Fibroblast of upper back skin (primary cell): ENCODE data around the gene SATB2.

Source experiments
- DNase-seq: peaks from one replicate; pipeline ENCODE4 v3.0.0-alpha.2; 2013

The SATB2 gene

DNA sequence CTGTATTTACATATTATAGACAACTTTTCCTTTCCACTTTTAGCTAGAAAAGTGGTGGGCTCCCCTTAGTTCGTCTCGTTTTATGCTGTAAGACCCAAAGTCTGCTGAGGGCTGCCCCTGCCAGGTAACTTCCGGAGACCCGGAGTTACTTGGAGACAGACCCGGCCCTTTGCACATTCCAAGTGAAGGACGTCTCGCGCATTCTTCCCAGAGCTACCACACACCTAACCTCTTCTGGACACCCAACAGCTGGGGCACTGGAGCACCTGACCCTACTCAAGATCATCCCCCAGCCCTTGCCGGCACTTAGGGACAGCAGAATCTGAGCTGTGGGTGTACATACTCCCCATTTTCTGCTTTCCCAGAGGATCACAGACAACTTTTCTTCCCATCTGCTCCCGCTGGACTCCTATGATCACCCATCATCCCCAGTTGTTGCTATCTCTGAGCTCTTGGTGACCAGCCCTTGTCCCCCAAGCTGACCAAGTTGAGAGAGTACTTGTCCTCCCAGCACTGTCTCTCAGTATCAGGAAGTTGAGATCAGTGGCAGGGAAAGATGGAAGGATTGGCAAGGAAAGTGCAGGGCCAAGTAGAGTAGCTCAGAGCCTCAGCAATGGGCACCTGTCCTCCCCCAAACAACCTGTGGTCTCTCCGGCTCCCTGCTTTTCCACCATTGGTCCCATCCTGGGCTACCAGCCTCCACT is 8.4 kb upstream of the SATB2 start:
- no peak for DNase-seq

DNA sequence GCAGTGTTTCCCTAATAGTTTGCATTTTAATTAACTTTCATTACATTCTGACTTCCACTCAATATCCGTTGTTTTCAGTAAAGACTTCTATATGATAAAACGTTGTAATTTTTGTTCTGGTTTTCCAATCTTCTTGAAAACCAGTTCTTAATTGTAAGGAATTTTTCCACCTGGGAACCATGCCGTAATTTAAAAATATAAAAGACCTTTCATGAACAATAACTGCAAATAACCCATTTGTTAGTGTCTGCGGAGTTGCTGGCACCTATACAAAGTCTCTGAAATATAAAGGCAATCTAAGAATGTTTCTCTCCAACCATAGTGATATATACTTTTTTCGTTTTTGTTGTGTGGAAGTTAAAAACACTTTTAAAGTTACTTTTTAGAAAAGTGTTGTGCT is 7.7 kb upstream of the SATB2 start:
- DNase-seq: no peak

DNA sequence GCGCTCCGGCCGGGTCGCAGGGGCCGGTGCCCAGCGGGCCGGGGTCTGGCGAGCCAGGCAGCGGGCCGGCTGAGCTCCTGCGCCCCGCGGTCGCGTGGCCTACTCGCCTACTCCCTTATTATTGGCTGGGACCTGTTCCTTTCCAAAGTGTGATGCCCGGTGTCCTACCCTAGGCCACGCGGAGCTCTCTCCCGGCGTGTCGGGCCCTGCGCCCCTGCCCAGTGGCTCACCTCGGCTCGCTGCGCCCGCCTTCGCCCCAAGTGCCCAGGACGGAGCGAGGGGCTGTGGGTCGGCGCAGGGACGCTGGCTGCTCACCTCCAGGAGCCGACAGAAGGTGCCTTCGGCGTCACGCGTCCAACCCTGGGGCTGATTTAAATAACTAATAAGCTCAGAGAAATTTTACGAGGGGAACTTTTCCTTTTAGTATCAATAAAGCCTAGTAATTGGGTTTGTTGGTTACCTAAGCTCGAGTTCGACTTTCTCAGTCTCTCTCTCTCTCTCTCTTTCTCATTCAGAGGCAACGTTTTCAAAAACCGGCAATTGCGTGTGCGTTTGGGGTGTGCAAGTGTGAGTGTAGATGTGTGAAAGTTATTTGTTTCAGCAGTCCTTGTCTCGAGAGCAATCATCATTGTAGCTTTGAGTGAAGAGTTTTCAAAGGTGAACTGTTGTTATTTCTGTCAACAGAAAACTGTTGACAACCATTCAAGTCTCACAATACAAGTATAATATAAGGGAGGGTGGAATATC is 7.0 kb upstream of the SATB2 start:
- no peak for DNase-seq

DNA sequence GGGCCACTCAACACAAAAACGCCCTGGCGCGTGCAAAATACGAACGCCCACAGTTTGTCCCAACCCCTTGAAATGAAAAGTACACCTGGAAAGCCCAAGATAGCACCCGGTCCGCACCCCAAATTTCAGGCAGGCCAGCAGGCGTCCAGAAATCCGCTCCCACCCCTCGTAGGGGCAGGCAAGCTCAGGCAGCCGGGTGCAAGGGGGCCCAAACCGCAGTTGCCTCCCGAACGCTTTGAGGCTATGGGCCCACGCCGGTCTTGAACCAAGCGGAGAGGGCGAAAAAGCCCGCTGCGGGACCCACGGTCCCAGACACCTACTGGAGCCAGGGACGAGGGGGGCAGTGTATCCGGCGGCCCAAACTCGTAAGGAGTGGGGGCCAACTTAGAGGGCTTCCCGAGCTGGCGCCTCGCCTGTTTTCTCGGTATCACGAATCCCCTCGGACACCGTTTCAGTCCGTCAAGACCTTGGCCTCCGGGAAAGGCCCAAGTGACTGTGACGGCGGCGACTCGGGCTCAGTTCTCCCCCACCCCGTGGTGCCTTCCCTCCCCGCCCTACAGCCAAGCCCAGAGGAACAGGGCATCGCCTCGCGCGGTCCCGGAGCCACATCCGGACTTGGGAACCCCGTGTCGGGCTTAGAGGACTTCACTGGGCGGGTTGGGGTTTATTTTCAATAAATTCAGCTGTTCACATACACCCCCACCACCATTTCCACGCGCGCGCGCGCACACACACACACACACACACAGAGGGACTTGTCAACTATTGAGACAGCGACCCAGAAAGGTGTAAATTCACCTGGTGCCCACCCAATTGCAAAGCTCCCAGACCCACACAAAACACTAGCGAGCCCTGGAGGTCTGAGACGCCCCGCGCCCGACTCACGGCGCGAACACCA is 6.2 kb upstream of the SATB2 start:
- DNase-seq: no peak

DNA sequence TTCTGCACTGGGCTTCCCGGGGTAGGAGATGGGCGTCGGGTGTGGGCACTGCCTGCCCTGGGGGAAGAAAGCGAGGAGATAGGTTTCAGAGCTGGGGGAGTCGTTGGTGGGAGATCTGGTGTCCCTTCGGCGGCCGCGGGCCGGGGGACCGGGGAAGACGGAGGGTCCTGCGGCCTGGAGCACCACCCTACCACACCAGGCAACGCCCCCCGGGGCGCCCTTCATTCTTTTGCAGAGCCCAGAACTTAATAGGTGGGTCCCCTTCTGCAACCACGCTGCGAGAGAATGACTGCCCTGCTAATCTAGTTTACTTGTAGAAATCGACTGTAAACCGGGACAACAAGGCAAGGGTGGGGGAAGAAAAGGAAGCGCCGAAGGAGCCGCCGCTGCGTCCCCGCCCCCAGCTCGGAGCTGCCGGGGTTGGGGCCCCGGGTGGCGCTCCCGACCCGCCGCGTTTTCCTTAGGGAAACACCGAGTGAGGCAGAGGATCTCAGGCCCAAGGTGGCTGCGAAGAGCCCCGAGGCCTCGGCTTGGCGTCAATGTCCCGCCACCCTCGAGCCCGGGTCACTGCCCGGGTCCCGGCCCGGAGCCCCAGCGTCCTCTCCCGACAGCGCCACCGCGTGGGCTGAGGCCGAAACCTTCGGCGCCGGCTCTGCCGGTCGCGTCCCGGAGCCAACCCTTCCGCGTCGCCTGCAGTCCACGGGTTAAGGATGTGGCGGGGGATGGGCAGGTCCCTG is 5.4 kb upstream of the SATB2 start:
- peak; percentile 52 for DNase-seq

DNA sequence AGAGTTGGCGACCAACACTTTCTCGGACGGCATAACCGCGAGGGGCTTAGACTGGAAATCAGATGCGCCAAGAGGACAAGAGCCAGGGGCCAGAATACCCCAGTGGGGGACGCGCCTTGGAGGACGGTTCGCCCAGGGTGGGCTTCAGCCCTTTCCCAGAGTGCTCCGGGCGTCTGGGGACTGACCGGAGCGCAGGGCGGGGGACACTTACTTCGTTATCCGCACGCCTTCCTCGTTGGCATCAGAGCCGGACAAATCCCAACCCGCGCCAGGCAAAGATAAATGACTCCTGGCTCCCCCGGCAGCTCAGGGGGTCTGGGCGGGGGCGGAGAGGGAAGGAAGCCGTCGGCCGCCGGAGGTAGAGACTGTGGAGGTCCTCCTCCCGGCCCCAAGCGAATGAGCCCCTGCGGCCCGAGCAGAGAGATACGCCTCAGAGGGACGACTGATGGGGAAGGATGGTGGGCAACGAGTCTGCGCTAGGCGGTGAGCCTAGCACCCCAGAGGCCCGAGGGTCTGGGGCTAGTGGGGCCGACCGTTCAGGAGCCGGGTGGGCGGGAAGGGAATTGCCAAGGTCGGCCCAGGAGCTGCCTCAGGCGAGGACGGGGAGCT is 4.7 kb upstream of the SATB2 start:
- no peak for DNase-seq

DNA sequence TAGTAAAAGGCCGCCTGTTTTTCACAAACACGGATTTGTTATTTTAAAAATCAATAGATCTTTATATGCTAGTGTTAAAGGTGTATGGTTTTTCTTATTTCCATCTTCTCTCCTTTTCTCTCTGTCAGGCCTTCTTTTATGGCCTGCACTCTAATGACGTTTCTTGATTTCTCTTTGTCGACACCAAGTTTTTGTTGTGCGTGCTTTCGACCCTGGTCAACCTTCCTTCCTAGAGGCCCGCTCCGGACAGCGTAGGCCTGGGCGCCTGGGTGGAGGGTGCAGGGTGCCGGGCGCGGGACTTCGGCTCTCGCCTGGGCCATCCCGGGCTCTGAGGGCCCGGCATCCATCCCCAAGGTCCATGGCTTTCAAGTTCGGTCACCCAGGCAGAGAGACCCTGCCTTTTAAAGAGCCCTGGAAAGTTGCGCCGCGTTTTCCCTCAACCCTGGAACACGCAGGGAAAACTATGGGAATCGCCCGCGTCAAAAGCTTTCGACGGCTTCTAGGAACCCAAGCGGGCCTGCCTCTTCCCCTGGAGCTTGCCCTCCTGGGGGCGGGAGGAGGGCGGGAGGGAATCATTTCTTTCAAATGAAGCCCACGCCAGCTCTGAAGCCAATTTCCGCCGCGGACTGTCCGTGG is 4.1 kb upstream of the SATB2 start:
- no peak for DNase-seq

DNA sequence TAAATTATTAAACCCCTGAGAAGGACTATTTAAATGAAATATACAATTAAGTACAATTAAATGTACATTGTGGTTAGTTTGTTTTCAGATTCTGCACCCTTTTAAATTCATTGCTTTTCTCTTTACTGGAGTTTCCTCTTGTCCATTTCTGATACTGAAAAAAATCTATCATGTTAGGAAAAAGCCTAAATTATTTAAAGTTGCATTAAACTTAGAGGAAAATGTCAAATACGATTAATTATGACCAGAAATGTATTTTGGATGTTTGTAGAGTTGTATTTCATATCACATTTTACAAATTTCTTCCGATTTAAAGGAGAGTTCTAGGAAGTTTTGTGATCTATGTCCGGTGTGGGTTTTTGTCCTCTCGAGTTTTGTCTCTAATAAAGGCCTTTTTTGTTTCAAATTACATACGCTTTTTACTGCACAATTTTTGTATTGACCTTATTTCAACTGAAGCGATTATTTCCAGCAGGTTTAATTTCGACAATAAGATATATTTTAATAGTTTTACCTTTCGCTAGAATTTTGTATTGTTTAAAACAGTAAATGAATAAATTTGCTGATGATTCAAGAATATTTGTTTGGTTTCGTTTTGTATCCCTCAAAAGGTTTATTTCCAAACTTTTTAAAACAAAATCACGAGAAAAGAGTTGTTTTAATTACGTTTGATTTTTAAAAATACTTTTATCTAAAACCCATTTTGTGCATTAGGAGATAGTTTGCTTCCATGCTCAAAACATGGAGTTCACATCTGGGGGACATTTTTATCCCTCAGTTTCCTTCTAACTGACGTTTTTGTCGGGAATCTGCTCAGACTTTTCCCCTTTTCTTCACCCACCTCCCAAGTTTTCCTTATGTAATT is 3.3 kb upstream of the SATB2 start:
- DNase-seq: no peak

DNA sequence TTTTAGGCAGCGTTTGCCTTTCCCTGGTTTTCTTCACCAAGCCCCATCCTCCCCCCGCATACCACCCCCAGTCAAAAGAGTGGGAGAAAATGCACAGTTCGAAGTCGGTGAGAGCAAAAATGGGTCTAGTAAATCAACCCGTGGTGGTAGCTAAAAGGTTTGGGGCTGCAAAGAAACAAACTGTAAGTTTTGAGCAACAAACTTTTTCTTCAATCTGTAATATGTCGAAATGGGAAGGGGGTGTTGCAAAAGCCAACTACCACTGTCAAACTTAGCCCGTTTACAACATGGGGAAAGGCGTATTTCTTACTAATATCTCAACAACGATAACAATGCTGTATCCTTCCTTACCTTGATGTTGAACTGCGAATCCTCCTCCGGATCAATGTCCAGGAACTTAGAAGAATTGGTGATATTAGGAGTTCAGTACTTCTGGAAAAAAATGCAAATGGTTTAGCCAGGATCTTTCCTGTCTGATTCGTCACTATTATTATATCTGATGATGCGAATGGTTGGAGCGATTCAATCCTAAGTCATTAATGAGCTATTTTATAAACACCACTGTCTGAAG is 2.4 kb upstream of the SATB2 start:
- DNase-seq: peak; percentile 46

DNA sequence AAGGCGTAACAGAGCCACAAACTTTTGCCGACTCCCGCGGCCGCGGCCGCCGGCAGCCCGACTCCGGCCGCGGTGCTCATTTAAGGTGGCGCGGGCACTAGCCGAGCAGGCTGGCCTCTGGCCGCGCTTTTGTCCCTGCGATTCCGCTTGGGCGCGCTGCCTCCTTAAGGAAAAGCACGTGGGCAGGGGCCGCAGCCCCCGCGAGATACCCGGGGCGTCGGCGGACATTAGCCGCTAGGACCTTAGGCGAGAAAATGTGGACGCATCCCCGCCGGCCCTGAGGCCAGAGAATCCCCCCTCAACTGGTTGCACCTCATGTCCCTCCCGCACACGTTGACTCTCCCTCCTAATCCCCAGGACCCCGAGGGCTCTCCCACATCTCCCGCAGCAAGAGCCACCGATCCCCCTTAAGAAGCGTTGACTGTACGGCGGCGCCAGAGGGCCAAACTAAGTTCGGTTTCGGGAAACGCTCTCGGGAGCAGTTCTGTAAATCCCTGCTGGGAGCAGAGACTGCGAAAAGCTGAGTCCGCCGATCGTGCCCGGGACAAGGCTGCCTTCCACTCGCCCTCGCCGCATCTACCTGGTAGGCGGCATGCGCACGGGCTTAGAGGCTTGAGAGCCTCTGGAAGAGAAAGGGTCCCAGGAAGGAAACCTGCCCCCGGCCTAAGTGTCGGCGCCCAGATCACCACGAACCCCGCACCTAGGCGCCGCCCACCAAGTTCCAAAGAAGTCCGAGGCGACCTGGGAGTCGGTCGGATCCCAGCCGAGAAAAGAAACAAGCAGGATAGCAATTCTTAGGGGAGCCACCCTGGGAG is 1.8 kb upstream of the SATB2 start:
- DNase-seq: peak; percentile 95

DNA sequence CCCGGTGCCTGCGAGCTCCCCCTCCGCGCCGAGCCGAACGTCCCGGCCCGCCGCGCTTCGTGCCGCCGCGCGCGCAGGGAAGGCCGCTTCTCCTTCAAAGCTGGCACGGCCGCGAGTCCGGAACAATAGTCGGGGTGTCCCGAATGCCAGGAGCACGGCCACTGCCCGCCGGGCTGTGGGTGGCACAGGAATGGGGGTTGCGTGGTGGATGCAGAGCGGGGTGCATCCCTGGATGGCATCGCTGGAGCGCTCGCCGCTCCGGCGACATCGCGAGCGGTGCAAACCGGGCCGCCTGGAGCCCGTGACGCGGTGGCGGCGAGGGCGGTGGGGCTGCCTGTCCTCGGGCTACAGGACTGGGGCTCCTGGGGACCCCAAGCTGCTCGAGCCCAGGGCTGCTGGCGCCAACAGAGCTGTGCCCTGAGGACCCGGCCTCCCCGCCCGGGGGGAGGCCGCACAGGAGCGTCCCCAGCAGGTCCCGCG is 1.1 kb upstream of the SATB2 start:
- no peak for DNase-seq

DNA sequence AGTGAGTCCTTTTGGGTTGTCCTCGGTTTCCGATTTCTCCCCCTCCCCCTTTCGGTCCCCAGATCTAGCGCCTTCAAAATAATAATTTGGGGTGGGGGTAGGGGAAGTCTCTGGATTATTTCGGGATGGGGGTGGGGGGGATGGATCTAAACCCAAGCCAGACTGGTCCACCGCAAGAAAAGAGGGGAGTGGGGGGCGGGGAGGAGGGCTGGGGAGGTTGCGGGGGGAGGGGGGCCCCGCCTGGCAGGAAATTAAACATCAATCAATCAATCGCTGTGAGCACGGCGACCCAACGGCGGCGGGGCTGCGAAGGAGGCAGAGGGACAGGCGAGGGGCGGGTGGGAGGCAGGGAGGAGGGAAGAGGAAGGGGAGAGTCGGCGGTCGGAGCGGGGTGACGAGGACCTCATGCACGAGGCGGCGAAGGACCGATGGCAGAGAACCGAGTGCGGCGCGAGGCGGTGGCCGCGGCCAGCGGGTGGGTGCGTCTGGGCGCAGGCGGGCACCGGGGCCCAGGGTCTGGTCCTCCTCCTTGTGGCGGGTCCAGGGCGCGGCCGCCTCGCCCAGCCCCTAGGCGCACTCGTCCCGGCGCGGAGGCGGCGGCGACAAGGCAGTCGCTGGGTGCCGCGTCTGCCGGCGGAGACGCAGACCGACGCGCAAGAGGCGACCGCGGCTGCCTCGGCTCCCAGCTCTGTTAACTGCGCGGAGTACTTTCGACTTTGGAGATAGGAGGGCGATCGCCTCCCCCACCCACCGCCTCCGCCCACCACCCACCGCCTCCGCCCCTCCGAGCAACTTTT is 468 bp upstream of the SATB2 start:
- DNase-seq: peak; percentile 55

DNA sequence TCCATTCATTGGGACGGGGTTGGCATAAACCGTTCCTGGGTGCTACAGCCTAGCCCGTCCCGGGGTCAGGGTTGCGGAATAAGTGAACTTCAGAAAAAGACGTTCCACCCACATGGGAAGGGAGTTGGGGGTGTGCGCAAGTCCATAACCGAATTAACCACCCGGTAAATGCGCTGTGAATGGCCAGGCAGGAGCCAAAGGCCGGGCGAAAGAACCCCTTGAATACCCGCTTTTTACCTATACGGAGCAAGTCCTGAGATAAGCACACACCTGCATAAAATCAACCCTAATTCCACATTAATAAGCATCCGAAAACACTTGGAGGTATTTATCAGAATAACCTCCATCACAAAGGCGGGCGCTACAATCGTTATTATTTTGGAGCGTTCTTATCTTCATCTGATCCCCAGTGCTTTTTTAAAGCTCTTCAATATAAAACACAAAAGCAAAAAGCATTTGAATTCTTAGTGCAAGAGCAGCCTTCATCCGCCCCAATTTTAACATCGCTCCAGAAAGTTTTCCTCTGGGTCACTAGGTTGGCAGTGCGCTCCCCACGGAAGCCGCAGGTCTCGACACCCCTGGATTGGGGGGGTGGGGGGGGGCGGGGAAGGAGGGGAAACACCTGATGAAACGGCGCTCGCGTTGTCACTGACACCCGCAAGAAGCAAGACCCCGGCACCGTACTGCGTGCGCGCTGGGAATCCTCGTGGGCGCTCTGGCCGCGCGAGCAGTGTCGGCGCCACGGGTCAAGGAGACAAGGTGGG is 1.2 kb downstream of the SATB2 start:
- no peak for DNase-seq

DNA sequence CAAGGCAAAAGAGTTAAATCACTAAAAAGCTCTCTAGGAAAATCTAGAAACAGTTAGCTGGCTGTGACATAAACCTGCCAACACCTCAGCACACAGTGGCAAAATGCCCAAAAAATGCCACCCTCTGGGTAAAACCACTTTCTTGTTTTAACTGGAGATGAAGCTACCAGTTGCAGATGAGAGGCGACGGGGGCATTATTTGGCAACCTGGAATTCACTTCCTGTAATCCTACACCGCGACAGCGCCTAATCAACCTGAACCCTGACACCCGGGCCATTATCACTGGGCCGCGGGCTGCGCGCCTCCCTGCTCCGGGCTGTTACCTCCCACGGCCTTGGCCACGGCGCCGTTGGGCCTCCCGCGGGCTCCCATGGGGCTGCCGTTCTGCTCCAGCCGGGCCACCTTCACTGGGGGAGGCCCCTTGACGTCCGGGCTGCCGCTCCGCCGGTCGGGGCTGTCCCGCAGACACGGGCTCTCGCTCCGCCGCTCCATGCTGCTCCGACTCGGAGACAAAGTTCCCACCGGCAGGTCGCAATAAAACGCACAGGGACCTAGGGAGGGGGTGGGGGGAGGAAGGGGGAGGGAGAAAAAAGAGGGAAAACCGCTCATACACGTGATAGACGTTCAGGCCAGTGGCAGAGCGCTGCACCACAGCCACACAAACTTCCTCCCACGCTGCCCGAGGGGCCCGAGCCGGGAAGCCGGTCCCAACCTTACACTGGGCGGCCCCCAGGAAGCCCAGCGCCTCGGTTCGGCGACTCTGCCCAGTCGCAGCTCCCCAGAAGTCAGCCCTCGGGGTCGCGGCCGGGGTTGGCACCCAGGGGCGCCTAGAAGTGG is 2.0 kb downstream of the SATB2 start:
- DNase-seq: no peak

DNA sequence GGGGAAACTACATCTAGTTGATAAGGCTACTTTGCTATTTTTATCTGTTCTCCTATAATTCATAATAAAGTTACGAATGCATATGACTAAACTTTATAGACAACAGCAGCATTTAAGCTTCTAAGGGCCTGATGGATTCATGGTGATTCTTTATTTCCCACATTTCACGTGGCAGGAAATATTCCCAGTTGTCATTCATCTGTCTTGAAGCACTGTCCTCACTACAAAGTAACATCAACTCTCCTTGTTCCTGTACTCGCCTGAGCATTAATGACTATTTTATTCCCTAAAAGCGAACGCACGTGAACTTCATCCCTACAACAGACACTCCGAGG is 2.6 kb downstream of the SATB2 start:
- DNase-seq: no peak

DNA sequence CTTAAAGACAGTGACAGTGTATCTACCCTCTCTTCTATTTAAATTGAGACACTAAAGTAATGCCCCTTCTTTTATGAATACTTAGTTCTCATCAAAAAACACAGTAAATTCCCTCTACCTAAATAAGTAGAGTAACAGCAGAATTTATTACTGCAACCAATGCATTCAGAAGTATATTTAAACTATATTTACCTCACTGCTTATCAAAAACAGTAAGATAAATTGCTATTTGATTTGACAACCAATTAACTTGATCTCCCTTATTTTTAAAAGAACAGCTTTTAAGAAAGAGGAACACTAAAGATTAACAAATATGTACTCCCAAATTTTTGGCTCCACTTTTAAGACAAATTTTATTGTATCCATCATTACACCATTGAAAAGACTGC is 4.8 kb downstream of the SATB2 start:
- DNase-seq: no peak
